ENCODE data around the gene MYOD1. TPM values are rescaled to one million over a fixed set of nuclear protein-coding genes. Genes with fewer than 3 reads are reported as not detected.

Gene MYOD1
- total and polyA plus RNA-seq, 2 of the 4 experiments (the other 2 are of a cell fraction) = not detected

GRCh38 chr11:17736579-17736893 lies 17.2 kb downstream of the MYOD1 start:
- H4K91ac ChIP-seq (ENCODE audit: insufficient read depth, low read depth, low read length) = no peak overlapping the region
- WGBS, 2 experiments (ENCODE audit: extremely low coverage in 2 of 2, insufficient read length in 1 of 2) = 0% methylated on average over 2 of the region's 12 CpGs; no CpG with 5 or more reads in 1 of the 2 experiments

More at GRCh38 chr11:17736579-17736893, 17.2 kb downstream of the MYOD1 start:
- H2BK5ac ChIP-seq (ENCODE audit: low read depth, low read length, poor library complexity, severe bottlenecking) = no peak overlapping the region
- H3K56ac ChIP-seq (ENCODE audit: extremely low read depth, insufficient read depth, low read length) = no peak overlapping the region
- no peak overlapping the region for H3K9ac ChIP-seq (ENCODE audit: low read depth, low read length)
- no peak overlapping the region for H2AK9ac ChIP-seq (replicated peaks; ENCODE audit: low read depth, low read length, poor library complexity)
- no peak overlapping the region for H2BK15ac ChIP-seq (ENCODE audit: low read depth, low read length)
- in situ Hi-C loops (cut with MboI; ENCODE audit: low sequenced_read_pairs) (no loop called here), intact Hi-C loops (cut with micrococcal nuclease) (loop anchor here (10.0 kb wide), 2 partner anchors 368 to 588 kb away; partner anchors contain the start of genes GTF2H1, HPS5 and SAAL1), dilution Hi-C loops (cut with HindIII; ENCODE audit: low sequenced_read_pairs, unreplicated experiment) (loop anchor here (25.0 kb wide), 1 partner anchor 251 kb away; no protein-coding TSS in a partner anchor)
- no peak overlapping the region for H3K27ac ChIP-seq (ENCODE audit: insufficient read depth, low read length)
- TF ChIP-seq MAZ (IDR thresholded peaks at IDR 0.05; ENCODE audit: borderline replicate concordance, low read depth, low read length) = no peak
- TF ChIP-seq RCOR1 (IDR thresholded peaks at IDR 0.05; ENCODE audit: insufficient replicate concordance, low read length) = no peak
- no peak for TF ChIP-seq MXI1 (IDR thresholded peaks at IDR 0.05; ENCODE audit: borderline replicate concordance, low read depth, low read length)
- TF ChIP-seq CTCF (conservative IDR thresholded peaks at IDR 0.05; ENCODE audit: low read depth, low read length) = no peak
- TF ChIP-seq BHLHE40 (IDR thresholded peaks at IDR 0.05; ENCODE audit: low read depth, low read length) = no peak
- TF ChIP-seq CEBPB (IDR thresholded peaks at IDR 0.05; ENCODE audit: low read depth, low read length) = no peak
- no peak for TF ChIP-seq SMC3 (IDR thresholded peaks at IDR 0.05; ENCODE audit: low read depth, low read length)
- TF ChIP-seq CHD1 (IDR thresholded peaks at IDR 0.05; ENCODE audit: low read depth, low read length) = no peak
- TF ChIP-seq MAFK (IDR thresholded peaks at IDR 0.05; ENCODE audit: low read depth, low read length) = no peak
- TF ChIP-seq, protein P1, sequence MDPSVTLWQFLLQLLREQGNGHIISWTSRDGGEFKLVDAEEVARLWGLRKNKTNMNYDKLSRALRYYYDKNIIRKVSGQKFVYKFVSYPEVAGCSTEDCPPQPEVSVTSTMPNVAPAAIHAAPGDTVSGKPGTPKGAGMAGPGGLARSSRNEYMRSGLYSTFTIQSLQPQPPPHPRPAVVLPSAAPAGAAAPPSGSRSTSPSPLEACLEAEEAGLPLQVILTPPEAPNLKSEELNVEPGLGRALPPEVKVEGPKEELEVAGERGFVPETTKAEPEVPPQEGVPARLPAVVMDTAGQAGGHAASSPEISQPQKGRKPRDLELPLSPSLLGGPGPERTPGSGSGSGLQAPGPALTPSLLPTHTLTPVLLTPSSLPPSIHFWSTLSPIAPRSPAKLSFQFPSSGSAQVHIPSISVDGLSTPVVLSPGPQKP (IDR thresholded peaks at IDR 0.05; ENCODE audit: borderline replicate concordance, low read depth, low read length) = no peak
- TF ChIP-seq NFE2L2 (IDR thresholded peaks at IDR 0.05; ENCODE audit: low read depth, low read length) = no peak
- TF ChIP-seq, protein P2, sequence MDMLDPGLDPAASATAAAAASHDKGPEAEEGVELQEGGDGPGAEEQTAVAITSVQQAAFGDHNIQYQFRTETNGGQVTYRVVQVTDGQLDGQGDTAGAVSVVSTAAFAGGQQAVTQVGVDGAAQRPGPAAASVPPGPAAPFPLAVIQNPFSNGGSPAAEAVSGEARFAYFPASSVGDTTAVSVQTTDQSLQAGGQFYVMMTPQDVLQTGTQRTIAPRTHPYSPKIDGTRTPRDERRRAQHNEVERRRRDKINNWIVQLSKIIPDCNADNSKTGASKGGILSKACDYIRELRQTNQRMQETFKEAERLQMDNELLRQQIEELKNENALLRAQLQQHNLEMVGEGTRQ (IDR thresholded peaks at IDR 0.05; ENCODE audit: low read depth, low read length) = no peak
- no peak for TF ChIP-seq RAD21 (IDR thresholded peaks at IDR 0.05; ENCODE audit: low read length)
- no peak for TF ChIP-seq POLR2A (IDR thresholded peaks at IDR 0.05; ENCODE audit: low read depth, low read length)
- no peak for TF ChIP-seq FOS (IDR thresholded peaks at IDR 0.05; ENCODE audit: low read depth, low read length)
- TF ChIP-seq RFX5 (IDR thresholded peaks at IDR 0.05; ENCODE audit: low read depth, low read length) = no peak
- 0 out of 2 replicates have a peak, but pooled peaks cover 6% of the 10 kb centered on the region for H4K20me1 ChIP-seq (ENCODE audit: insufficient read depth, low read length)
- H3K4me1 ChIP-seq (ENCODE audit: control insufficient read depth, insufficient read depth, low read length) = no peaks in the 10 kb centered on the region
- H3K27me3 ChIP-seq (ENCODE audit: control insufficient read depth, insufficient read depth, low read length) = peaks cover 69% of the 10 kb centered on the region
- no peak overlapping the region for H3K4me2 ChIP-seq (ENCODE audit: low read depth, low read length)
- H3K14ac ChIP-seq (replicated peaks; ENCODE audit: low read depth, low read length) = no peak overlapping the region
- DNase-seq (no peak), ATAC-seq (ENCODE audit: low read depth) (no peak)
- H3K4ac ChIP-seq (ENCODE audit: low read depth, low read length) = no peak overlapping the region
- no peak overlapping the region for H2AK5ac ChIP-seq (ENCODE audit: low read depth, low read length)
- no peak overlapping the region for H2BK20ac ChIP-seq (ENCODE audit: low read depth, low read length)
- no peaks in the 10 kb centered on the region for H3K9me1 ChIP-seq (ENCODE audit: insufficient read depth, low read length)
- H3K4me3 ChIP-seq (ENCODE audit: insufficient read depth, low read depth, low read length) = no peak overlapping the region
- no TSS peak for BruUV-seq (replicated peaks)
- H3K36me3 ChIP-seq (ENCODE audit: control insufficient read depth, insufficient read depth, low read length) = no peaks in the 10 kb centered on the region
- no peak overlapping the region for H2AFZ ChIP-seq (replicated peaks; ENCODE audit: low read length, poor library complexity)
- CTCF ChIA-PET = interaction anchor here (8.0 kb wide), 1 partner anchor 241 kb away, joined by 158 read pairs; no protein-coding TSS in a partner anchor
- POLR2A ChIA-PET (ENCODE audit: unreplicated experiment) = no interaction called here
- no peak overlapping the region for H4K5ac ChIP-seq (ENCODE audit: low read depth, low read length)
- peaks cover 2% of the 10 kb centered on the region; the same call in 1 of the 2 replicates for H3K9me3 ChIP-seq (ENCODE audit: control insufficient read depth, insufficient read depth, low read length)
- H2BK120ac ChIP-seq (ENCODE audit: low read depth, low read length) = no peak overlapping the region
- no peaks in the 10 kb centered on the region for H3K79me1 ChIP-seq (ENCODE audit: low read depth in 1 of 2, low read length in 2 of 2)
- H3K18ac ChIP-seq (ENCODE audit: low read depth, low read length) = no peak overlapping the region
- H3K23ac ChIP-seq (ENCODE audit: low read depth, low read length) = no peak overlapping the region
- H4K8ac ChIP-seq (ENCODE audit: low read depth in 2 of 2, low read length in 2 of 2) = no peak overlapping the region
